Kasumi-1 (cell line): Measurements from ENCODE around the gene NR2F2.

Experiments
- DNase-seq, 2 experiments: peaks; one replicate each; lab custom pipeline; 2025; lab: John Stamatoyannopoulos, UW

Gene NR2F2

DNA sequence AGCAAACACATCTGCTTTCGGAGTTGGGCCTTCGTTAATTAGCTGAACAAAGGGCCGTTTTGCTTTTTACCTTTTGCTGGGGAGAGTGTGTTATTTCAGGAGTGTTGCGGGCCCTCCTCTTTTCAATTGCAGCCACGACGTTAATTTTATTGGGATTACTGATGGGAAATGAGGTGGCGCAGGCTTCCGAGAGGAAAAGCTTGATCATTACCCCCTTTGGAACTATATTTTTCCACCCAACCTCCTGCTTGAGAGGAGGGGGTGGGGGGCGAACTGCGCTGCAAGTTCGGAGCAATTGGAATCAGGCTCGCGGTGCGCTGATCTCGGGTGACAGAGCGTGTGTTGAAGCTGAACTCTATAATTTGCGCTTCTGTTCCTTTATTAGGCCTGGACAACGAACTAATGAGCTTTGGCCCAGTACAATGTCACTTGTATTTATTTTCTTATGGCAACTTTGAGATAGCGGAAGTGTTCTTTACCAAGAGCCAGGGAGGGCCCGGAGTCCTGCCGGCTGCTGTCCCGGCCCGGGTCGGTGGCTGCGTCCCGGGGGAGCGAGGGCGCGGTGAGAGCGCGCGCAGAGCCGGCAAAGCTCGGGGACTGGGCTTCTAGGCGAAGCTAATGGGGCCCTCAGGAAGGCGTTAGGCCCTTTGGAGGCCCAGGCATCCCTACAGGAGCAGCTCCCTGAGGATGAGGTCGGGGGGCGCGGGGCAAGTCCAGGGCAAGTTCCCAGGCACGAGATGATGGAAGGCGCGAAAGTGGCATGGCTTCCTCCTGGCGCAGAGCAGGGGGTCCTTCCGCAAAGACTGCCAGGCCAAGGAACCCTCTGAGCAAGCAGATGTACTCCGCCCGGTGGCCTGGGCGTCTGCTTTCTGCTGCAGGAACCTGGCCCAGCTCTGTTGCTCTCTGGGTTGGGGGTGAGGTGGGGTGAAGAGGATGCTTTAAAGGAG, 12.9 kb downstream of the NR2F2 start:
- no peak for DNase-seq

DNA sequence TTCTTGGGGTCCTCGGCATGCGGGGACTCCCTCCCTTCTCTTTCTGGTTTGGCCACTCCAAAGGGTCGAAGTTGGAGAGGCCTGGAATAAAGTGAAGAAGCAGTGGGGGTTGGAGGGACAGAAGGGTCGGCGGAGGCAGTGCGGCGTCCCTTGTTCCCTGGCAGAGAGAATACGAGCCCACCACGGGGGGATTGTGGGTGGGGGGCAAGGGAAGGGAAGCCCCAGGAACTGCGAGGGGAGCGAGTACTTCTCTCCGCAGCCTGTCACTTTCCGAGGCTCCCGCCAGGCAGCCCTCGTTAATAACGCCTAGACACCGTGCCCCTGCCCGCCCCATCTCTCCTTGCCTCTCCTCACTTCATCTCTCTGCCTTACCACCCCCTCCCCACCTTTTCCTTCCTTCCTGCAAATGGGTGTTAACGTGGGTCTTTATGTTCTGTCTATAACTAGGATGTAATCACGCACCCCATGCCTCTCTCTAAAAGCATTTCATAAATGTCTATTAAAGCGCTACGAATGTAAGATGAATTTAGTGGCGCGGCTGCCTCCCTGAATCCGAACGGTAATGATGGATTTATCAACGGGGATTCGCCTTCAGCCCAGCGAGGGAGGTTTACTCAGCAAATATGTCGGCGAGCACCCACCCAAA, 13.7 kb downstream of the NR2F2 start:
- no peak for DNase-seq

DNA sequence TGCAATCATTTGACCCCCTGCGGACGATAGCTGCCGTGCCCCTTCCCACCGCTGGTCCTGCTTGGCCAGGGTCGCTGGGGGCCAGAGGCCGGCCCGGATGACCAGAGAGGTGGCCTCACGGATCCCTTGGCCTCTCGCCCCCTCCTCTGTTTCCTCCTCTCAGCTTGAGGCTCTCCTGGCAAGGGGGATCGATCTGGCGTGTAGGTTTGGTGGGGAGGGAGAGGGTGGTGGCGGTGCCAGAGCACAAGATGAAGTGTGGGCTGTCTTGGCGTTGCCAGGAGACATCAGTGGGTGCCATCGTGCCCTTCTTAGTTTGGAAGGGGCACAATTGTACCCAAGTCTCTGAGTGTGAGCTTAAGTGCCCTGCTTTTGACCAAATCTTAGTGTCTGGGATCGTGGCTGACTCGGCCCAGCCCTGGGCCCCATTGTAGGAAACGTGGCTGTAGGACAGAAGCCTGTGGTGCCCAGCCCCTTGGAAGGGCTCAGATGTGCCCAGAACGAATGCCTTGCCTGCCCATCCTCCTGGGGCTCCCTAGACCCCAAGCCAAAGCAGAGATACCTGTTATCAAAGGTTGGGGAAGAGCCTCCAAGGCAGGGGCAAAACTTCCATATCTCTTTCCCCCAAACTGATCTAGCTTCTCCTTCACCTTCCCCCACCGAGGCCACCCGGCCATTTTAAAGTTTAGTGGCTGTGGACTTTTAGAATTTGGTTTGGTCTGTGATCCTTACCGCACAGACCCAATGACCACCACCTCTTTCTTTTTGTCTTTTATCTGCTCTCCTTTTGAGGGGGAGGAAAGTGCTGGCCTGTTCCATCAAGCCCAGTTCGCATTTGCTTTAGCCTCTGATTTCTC, 14.4 kb downstream of the NR2F2 start:
- DNase-seq = no peak

DNA sequence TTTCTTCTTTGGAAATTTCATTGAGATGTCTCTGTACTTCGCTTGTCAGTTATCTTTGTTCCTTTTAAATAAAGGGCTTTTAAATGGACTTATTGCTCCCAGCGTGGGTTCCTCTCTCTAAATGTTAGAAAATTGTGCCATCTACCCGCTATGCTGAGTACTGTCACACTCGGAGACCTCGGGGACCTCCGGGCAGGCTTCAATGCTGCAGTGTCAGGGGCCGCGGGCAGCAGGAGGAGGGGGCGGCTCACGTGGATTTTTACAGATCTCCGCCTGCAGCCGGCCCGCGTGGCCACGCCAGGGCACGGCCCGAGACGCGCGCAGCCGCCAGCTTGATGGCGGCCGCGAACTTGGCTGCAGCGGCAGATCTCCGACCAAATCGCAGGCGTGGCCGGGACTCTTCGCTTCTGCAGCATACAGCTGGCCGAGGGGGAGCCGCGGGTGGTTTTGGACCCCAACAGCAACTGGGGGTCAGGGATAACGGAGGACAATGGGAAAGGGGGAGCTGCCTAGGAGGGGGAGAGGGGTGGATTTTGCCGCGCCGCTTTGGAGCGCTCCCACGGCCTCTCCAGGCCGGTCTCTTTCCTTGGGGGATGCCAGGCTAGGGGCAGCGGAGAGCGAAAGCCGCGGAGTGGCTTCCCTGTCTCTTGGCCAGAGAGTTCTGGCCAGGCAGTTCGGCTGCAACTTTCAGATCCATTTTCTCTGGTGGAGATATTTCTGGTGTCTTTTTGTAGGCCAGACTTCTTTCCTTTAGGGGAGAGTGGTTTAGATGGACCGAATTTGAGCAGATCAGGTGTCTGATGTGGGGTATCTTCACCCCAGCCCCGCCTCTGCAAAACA, 15.3 kb downstream of the NR2F2 start:
- peak; percentile 81 to 87 for DNase-seq

DNA sequence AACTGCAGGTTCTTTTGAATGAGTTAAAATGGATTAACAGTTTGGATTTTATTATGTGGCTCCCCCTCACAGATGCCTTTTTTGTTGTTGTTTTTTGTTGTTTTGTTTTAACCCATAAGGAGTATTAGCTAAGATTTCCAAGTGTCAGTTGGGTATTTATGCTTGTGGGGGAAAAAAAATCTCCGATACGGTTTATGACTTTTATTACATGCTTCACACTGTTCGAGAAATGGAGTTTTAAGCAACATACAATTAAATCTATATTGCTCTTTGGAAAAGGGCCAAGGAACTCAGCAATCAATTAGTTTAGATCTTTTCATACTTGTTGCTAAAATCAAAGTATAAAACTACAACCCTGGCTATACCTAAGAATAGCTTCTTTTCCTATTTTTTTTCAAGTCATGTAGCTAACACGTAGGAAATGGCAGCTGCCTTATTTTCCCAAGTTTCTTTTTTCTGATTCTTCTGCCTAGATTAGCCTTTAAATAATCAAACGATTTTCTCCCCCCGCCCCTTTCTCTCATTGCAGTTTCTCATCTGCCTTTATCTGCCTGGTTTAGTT, 16.0 kb downstream of the NR2F2 start:
- no peak for DNase-seq

DNA sequence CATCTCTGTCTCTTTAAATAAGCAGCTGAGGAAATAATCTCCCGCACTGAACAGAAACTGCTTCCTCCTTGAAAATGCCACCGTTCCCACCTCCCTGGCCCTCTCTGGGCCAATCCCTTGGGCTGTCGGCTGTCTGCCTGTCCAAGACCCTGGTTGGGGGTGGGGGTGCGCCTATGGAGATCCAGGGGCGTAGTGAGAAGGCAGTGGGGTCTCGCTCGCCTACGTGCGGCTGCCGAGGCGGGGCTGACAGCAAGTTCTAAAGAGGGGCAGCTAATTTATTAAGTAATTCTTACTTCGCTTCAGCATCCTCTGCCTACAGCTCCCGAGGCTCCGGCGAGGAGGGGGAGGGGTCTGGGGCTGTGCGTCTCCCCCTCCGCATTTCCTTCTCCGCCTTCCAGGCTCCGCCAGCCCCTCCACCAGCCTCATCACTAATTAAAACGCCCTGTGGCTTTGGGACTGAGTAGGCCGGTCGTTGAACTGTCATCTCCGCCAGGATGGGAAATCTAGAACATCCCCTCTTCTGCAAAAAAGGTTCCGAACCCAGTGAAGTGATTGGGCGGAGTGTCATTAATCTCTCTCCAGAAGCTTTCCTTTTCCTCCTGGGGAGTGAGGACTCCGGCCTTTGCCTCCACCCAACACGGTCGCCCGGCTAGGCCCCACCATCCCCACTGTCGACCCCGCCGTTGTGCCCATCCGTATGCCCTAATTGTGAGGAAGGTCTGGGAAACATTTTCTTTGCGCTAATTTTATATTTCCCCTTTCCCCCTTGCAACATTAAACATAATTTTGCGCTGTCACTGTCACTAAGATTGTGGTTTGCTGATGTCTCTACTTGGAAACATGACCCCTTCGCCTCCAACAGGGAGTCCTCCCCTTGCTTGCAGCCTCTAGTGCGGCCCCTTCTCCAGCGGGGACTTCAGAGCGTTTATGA, 16.9 kb downstream of the NR2F2 start:
- no peak for DNase-seq

DNA sequence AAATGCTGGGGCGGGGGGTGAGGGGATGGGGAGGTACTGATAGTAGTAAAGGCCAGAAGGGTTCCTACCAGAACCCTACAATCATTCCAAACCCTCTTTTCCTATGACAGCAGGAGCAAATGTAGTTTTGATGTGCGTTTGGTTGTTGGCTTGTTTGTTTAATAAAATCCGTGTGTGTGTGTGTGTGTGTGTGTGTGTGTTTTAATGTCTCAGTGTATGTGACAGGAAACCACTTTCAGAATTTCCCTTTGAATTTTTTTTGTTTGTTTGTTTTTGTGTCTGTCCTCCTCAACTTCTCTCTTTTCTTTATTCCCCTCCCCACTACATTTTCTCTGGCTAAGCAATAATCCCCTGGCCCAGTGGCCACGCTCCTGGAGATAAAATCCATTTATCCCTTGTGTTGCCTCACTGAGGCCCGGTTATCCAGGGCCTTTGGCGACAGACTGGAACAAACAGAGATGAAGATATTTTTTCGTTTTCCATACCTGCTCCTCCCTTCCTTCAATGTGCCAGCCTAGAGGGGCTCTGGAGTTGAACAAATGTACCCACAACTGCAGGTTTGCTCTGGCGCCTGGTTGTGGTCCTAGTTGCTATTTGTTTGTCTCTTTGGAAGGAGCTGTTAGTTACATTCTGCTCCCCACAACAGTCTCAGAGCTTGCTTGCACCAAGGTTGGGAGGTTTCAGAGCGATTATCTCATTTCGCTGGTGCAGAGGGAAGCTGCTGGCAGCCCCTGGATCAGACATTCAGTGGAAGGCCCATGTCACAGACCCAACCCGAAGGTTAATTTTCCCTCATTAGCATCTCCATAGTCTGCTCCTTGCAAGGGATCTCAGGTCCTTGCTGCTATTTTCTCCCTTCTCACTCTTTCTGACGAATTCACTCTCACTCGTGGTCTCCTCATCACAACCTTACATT, 17.9 kb downstream of the NR2F2 start:
- no peak for DNase-seq

DNA sequence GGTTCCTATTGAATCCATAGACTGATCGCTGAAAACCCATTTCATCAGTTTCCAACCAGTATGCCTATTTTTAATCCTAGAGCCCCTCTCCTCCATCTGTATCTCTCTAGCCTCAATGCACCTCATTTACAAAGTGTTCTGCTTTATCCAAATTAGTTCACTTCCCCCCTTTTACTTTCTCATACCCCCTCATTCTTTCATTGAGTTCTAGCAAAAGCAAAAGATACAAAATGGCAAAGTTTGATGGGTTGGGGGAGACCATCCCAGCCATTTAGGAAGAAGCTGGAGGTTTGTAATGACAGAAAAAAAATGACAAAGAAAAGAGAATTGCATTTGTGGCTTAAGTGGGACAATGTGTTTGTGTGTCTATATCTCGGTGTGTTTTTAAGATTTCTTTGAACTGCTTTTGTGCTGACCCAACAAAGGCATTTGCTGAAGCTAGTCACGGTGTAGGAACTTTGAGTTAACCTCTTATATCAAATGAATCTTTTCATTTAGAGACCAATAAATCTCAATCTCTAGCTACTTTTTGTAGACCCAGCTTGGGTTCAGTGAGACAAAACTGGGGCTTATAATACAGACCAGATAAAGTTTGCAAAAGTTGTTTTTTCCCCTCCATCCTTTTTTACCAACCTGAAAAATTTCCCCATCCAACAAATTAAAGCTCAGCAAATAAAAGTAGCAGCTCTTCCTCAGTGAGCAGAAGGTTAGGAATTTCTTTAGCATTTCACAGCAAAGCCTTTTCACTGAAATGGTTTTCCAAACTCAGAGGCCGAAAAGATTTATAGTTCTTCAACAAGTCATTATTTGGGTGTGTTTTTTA, 18.7 kb downstream of the NR2F2 start:
- DNase-seq = no peak

DNA sequence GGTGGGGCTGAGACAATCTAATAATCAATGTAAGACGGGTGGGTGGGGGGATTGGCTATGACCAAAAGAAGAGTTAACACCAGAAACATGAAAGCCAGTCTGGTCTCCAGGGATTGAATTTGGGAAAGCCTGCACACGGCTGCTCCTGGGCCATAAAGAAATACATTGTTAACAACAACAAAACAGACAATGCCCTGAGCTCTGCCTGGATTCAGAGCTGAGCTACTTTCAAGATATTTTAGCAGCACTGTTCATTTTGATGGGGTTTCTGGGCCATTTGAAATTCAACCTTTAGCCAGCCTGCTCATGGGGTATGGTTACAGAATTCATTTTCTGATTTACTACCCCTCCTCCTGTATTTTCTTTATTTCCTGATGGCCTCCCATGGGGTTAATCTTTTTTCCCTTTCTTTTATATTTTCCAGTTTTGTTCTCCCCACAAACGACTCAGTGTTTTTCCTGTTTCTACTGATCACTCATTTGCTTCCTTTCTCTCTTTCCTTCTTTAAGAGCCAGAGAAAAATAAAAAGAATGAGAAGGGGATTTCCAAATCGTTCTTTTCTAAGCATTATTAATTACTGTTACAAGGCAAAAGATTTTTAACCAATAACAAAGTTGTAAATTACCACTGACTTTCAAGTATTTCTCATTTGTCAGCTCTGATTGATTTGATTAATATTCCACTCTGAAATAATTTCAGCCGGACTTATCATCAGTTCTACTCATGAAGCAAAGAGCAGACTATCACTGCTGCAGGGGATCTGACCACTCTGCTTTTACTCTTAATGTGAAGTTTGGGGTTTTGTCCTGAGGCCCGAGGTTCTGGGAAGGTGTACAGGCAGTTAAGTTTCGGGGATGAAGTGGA, 19.6 kb downstream of the NR2F2 start:
- DNase-seq = no peak

DNA sequence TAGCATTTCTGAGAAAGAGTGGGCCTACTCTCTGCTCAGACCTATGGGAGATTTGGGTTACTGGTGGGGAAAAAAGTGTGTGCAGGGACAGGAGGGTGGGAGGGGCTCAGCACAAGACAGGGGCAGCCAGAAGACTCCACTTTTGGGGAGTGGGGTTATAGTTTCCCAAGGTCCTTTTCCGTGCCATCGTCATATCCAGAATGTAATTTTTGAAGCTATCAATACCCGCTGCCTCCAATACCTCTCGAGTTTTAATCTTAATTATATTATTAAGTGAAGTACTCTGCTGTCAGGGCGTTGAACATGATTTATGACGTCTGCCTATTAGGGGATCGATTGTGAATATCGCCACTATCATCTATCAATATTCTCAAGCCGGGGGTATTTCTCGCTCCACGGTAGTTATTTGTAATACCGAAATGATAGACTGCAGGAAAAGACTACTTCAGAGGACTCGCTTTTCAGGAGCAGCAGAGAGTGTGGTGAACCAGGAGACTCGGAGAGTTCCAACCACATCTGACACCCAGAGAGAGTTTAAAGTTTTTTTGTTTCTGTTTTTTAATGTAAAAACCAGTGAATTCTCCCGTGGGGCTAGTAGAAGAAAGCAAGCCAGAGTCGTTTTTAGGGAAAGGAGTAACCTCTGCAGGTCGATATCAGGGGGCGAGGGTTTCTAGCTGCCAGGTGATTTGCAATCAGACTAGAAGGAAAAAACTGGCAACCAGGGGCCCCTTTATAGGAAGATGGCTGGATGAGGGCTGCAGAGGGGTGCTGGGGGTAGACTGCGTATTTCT, 20.6 kb downstream of the NR2F2 start:
- no peak for DNase-seq

DNA sequence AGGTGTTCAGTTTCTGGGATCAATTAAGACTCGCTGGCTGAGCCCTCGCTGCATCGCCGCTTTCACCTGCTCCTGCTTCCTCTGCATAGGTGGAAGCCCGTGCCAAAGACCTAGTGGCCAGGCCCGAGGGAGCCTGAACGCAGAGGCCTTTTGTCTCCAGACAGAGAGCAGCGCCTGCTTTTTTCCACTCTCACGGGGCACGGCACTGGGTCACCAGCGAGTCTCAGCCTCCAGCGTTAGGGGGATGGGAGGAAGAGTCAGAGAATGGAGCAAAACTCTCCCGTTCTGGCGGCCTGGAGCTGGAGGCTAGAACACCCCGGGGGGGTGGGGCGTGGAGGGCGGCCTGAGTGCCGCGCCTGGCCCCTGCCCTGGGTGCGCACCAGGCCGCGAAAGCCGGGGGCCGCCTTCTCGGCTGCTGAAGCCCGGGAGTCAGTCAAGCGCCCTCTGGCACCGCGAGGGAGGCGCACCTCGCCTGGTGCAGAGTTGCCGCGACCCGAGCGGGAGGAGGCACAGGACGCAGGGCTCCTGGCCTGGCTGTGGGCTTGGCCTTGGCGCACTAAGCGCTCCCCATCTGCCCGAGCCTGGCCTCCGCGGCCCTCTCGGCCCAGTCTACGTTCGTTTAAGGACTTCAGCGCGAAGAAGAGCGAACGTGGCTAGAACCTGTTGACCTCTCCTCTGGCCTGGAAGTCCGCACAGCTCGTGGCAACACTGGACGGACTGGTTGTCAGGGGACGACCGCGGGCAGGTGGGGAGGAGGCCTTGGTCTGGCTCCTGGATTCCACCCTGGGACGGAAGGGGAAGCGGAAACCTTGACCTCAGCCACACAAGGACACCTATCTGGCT, 21.5 kb downstream of the NR2F2 start:
- no peak for DNase-seq

DNA sequence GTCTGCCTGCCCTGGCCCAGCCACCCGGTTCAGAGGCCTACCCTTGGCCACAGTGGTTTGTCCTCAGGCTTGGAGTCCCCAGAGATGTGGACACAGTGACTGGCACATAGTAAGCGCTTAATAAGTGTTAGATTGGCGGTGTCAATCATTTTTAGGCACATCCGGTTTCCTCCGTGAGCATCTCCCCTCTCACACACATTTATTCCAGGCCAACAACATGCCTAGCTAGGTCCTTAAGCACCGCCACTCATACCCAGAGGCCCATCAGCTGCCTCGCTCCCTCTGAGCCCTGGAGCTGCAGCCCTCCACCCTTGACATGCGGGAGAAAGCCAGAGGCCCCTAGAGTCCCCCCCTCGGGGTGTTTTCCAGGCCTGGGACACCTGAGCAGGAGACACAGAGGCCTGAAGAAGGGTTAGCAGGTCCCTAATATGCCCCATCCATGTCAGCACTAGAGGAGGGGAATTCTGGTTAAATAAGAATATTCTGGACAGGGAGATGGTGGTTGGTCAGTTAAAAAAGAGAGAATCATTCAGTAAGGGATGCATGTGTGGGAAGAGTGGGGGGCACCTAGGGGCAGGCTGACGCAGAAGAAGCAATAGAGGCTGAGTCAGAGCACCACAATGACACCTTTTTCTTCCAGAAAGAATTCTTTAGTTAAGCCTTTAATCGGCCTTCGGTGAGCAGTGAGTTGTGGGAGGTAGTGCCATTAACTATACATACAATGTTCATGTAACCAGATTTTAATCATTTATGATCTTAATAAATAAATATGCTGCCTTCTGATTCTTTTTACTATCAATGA, 22.3 kb downstream of the NR2F2 start:
- DNase-seq = no peak

DNA sequence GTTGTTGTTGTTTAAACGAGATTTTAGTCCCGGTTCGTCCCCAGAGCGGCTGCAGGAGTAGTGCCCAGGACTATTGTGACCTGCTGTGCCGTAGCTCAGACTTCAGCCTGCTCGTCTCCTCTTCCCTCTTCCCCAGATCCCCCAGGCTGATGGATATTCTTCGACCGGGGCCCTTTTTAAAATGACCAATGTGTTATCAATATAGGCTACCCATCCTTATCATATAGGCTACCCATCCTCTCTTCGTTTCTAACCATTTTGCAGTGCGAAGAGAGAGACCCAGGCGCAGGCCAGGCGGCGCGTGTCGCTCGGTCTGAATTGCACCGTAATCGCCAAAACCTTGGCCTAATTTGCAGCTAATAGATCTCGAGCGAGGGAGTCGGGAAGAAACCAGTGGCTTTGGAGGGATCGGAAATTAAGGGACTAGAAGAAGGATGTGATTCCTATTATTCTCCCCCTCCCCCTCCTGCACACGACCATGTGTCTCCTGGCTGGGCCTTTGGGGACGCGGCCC, 23.0 kb downstream of the NR2F2 start:
- DNase-seq = no peak
